A549 (cell line): ENCODE results near the gene SLCO3A1. TPM values are rescaled to one million over a fixed set of nuclear protein-coding genes. Genes with fewer than 3 reads are reported as not detected.
A peak's percentile ranks its signal among the peaks of the same experiment; 100 is the strongest.

Experiments used
- ATAC-seq, 2 experiments: fragments of 200-7000 bp in 1 of 2; fragments of >200 bp in 1 of 2; cut with Nextera tagmentation in 1 of 2; cut with Tn5 transposase in 1 of 2; 3 replicates each; pipeline versions ENCODE4 v1.8.0 to v1.9.1; 2018 to 2020; ENCODE audit warnings: mild to moderate bottlenecking in 1 of 2, moderate library complexity in 1 of 2
- CTCF ChIA-PET: fragments of 300-600 bp; sonication (Branson Sonifier 250); formaldehyde crosslinking; extraction: SDS; loops from one replicate; lab custom pipeline; 2021; ENCODE audit warnings: antibody characterized with exemption, inconsistent platforms; lab: Yijun Ruan, JAX
- POLR2A ChIA-PET: fragments of 350-600 bp; formaldehyde crosslinking; extraction: SDS; loops from one replicate; lab custom pipeline; 2021; ENCODE audit warnings: antibody characterized with exemption, inconsistent platforms; lab: Yijun Ruan, JAX
- DNase-seq, 2 experiments: peaks; one replicate each; pipeline versions ENCODE4 v3.0.0 to v3.0.0-alpha.2; 2011 to 2016; ENCODE audit warnings: low read depth in 1 of 2, low spot score in 1 of 2
- FAIRE-seq: peaks from 2 replicates; lab custom pipeline; 2011; peaks lifted over from hg19 to GRCh38; lab: Jason Lieb, UNC
- H3K27ac ChIP-seq, 2 experiments: fragments of >200 bp; sonication (Bioruptor Twin); formaldehyde crosslinking; 3 replicates each; pipeline ENCODE4 v1.5.1; 2016 to 2017
- H3K4me1 ChIP-seq: fragments of >200 bp; sonication (Bioruptor Twin); formaldehyde crosslinking; 3 replicates; pipeline ENCODE4 v1.6.1; 2016
- H3K4me2 ChIP-seq: fragments of >200 bp; sonication (Bioruptor Twin); formaldehyde crosslinking; 3 replicates; pipeline ENCODE4 v1.6.1; 2016
- H3K4me3 ChIP-seq: fragments of >200 bp; sonication (Bioruptor Twin); formaldehyde crosslinking; 3 replicates; pipeline ENCODE4 v1.5.1; 2016
- H3K9me3 ChIP-seq: fragments of >200 bp; sonication (Bioruptor Twin); formaldehyde crosslinking; 3 replicates; pipeline ENCODE4 v1.6.1; 2016
- CEBPB ChIP-seq, 2 experiments: fragments of >200 bp in 1 of 2; sonication (Bioruptor Twin) in 1 of 2; formaldehyde crosslinking in 1 of 2; IDR thresholded peaks; 2 replicates each; pipeline ENCODE4 v1.6.1; 2012 to 2016
- CHD4 ChIP-seq: fragments of 200-600 bp; sonication (generic); IDR thresholded peaks from 2 replicates; pipeline ENCODE4 v1.6.1; 2016; ENCODE audit warnings: antibody characterized with exemption, mild to moderate bottlenecking, borderline replicate concordance
- EHF ChIP-seq: fragments of 250-450 bp; sonication (Bioruptor Pico); IDR thresholded peaks from 2 replicates; pipeline ENCODE4 v1.5.0; 2020; ENCODE audit warnings: mild to moderate bottlenecking
- EHMT2 ChIP-seq: fragments of 200-600 bp; sonication (generic); IDR thresholded peaks from 2 replicates; pipeline ENCODE4 v1.6.1; 2016; ENCODE audit warnings: antibody characterized with exemption, low read depth, mild to moderate bottlenecking, moderate library complexity
- FOSB ChIP-seq: fragments of 250-450 bp; sonication (Bioruptor Pico); IDR thresholded peaks from 2 replicates; pipeline ENCODE4 v1.5.0; 2020; ENCODE audit warnings: mild to moderate bottlenecking, moderate library complexity
- FOXS1 ChIP-seq: fragments of 250-450 bp; sonication (Bioruptor Pico); IDR thresholded peaks from 2 replicates; pipeline ENCODE4 v1.5.0; 2020; ENCODE audit warnings: mild to moderate bottlenecking, moderate library complexity
- HDAC2 ChIP-seq: fragments of 200-600 bp; sonication (generic); IDR thresholded peaks from 2 replicates; pipeline ENCODE4 v1.6.1; 2016
- HOXA7 ChIP-seq: fragments of 250-450 bp; sonication (Bioruptor Pico); IDR thresholded peaks from 2 replicates; pipeline ENCODE4 v1.5.0; 2020; ENCODE audit warnings: mild to moderate bottlenecking, moderate library complexity
- HOXB5 ChIP-seq: fragments of 250-450 bp; sonication (Bioruptor Pico); IDR thresholded peaks from 2 replicates; pipeline ENCODE4 v1.5.0; 2020; ENCODE audit warnings: mild to moderate bottlenecking, moderate library complexity
- JUN ChIP-seq, 2 experiments: fragments of >200 bp; sonication (Bioruptor Twin); formaldehyde crosslinking; IDR thresholded peaks; 2 replicates in 1 of 2; 3 replicates in 1 of 2; pipeline ENCODE4 v1.6.1; 2016 to 2017
- KDM5A ChIP-seq: fragments of 200-600 bp; sonication (generic); IDR thresholded peaks from 2 replicates; pipeline ENCODE4 v1.6.1; 2016; ENCODE audit warnings: antibody characterized with exemption, mild to moderate bottlenecking
- MAZ ChIP-seq: fragments of 150-350 bp; IDR thresholded peaks from 2 replicates; pipeline ENCODE4 v1.6.1; 2014; ENCODE audit warnings: antibody characterized with exemption, low read depth, low read length, borderline replicate concordance
- NFE2L2 ChIP-seq: fragments of 150-350 bp; conservative IDR thresholded peaks from 2 replicates; pipeline ENCODE4 v1.6.1; 2014; ENCODE audit warnings: low read length
- RCOR1 ChIP-seq: fragments of 150-350 bp; IDR thresholded peaks from 2 replicates; pipeline ENCODE4 v1.6.1; 2014; ENCODE audit warnings: antibody characterized with exemption, low read length, low read depth
- SREBF2 ChIP-seq: fragments of 450-650 bp; IDR thresholded peaks from 2 replicates; pipeline ENCODE4 v1.6.1; 2014; ENCODE audit warnings: mild to moderate bottlenecking, moderate library complexity
- ZFP36 ChIP-seq: fragments of 450-650 bp; IDR thresholded peaks from 2 replicates; pipeline ENCODE4 v1.6.1; 2014; ENCODE audit warnings: borderline replicate concordance; ENCODE audit not compliant: partially characterized antibody
- ZNF302 ChIP-seq: fragments of 250-450 bp; sonication (Bioruptor Pico); IDR thresholded peaks from 2 replicates; pipeline ENCODE4 v1.9.0; 2021; ENCODE audit warnings: inconsistent platforms, mild to moderate bottlenecking, moderate library complexity
- WGBS: methylation state at CpG from one replicate; pipeline ENCODE4 v1.1.6; 2017; ENCODE audit errors: missing lambda C conversion rate; 5-methylcytosine and 5-hydroxymethylcytosine counted together
- polyA plus RNA-seq, 4 experiments: library from polyadenylated mRNA; depleted of rRNA in 3 of 4; stranded (reverse); fragments of >200 nt; fragmentation: RNase III in 1 of 4; extraction: RNeasy Plus Mini Kit Qiagen cat#74134 plus additional on column Dnase treatment in 1 of 4; gene quantifications; 2 replicates in 3 of 4; 3 replicates in 1 of 4; pipeline ENCODE4 v1.2.3, GENCODE V29; 2011 to 2017
- TF ChIP-seq, protein P1 (sequence below): fragments of 200-600 bp; sonication (generic); IDR thresholded peaks from 2 replicates; pipeline ENCODE4 v1.6.1; 2016; ENCODE audit warnings: antibody characterized with exemption, mild to moderate bottlenecking, moderate library complexity
- TF ChIP-seq, protein P2 (sequence below): fragments of 150-350 bp; IDR thresholded peaks from 2 replicates; pipeline ENCODE4 v1.6.1; 2014; ENCODE audit warnings: low read depth, mild to moderate bottlenecking, low read length
- TF ChIP-seq, protein P3 (sequence below): fragments of 450-650 bp; IDR thresholded peaks from 2 replicates; pipeline ENCODE4 v1.6.1; 2014; ENCODE audit warnings: antibody characterized with exemption
- TF ChIP-seq, protein P4 (sequence below): IDR thresholded peaks from 2 replicates; pipeline ENCODE4 v1.6.1; 2012
- TF ChIP-seq, protein P5 (sequence below): fragments of 250-450 bp; sonication (Bioruptor Pico); IDR thresholded peaks from 2 replicates; pipeline ENCODE4 v1.5.0; 2020; ENCODE audit warnings: low read depth, mild to moderate bottlenecking, moderate library complexity
- TF ChIP-seq, protein P6 (sequence below): IDR thresholded peaks from 2 replicates; pipeline ENCODE4 v1.6.1; 2012; ENCODE audit warnings: low read depth, borderline replicate concordance
- TF ChIP-seq, protein P7 (sequence below): IDR thresholded peaks from 2 replicates; pipeline ENCODE4 v1.6.1; 2012
- TF ChIP-seq, protein P8 (sequence below): fragments of >200 bp; sonication (Bioruptor Twin); formaldehyde crosslinking; IDR thresholded peaks from 3 replicates; pipeline ENCODE4 v1.5.1; 2016

SLCO3A1 gene
- polyA plus RNA-seq, 2 of the 4 experiments (the other 2 are of a cell fraction) = 16.8 to 17.0 TPM

DNA sequence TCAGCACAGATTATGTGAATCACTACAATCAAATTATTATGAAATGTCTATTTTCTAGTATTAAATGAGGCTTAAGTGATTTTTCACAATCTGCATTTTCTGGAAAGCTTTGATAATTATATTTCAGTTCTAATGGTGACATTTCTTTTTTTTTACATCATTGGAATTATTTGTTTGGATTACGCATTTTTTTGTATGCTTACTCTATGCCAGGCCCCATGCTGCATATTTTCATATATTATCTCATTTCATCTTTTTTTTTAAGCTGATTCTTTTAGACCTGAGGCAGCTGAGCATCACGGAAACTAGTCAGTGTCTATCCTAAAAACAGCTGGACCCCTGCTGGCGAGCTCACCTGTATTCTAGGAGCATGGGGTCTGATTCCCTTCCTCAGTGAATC lies 31.1 kb downstream of the SLCO3A1 start:
- Histone ChIP-seq H3K9me3 (no peaks in the 10 kb centered on the region), H3K4me2 (no peak overlapping the region), H3K4me1 (no peaks in the 10 kb centered on the region), H3K27ac (no peak overlapping the region), H3K4me3 (no peak overlapping the region)
- WGBS = 79% methylated on average over 3 of the region's 3 CpGs
- ATAC-seq = no peak
- no peak for FAIRE-seq
- TF ChIP-seq, protein P1, sequence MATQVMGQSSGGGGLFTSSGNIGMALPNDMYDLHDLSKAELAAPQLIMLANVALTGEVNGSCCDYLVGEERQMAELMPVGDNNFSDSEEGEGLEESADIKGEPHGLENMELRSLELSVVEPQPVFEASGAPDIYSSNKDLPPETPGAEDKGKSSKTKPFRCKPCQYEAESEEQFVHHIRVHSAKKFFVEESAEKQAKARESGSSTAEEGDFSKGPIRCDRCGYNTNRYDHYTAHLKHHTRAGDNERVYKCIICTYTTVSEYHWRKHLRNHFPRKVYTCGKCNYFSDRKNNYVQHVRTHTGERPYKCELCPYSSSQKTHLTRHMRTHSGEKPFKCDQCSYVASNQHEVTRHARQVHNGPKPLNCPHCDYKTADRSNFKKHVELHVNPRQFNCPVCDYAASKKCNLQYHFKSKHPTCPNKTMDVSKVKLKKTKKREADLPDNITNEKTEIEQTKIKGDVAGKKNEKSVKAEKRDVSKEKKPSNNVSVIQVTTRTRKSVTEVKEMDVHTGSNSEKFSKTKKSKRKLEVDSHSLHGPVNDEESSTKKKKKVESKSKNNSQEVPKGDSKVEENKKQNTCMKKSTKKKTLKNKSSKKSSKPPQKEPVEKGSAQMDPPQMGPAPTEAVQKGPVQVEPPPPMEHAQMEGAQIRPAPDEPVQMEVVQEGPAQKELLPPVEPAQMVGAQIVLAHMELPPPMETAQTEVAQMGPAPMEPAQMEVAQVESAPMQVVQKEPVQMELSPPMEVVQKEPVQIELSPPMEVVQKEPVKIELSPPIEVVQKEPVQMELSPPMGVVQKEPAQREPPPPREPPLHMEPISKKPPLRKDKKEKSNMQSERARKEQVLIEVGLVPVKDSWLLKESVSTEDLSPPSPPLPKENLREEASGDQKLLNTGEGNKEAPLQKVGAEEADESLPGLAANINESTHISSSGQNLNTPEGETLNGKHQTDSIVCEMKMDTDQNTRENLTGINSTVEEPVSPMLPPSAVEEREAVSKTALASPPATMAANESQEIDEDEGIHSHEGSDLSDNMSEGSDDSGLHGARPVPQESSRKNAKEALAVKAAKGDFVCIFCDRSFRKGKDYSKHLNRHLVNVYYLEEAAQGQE = no peak
- TF ChIP-seq EHF (CRISPR knock-in tag) (no peak), HOXA7 (CRISPR knock-in tag) (no peak), FOSB (CRISPR knock-in tag) (no peak), HOXB5 (CRISPR knock-in tag) (no peak), SREBF2 (no peak), RCOR1 (no peak), NFE2L2 (no peak), FOXS1 (CRISPR knock-in tag) (no peak), CEBPB (IDR thresholded peaks at IDR 0.05) (no peak), JUN (IDR thresholded peaks at IDR 0.05) (no peak), HDAC2 (no peak), EHMT2 (no peak), ZNF302 (CRISPR knock-in tag) (no peak), MAZ (no peak)
- TF ChIP-seq, protein P2, sequence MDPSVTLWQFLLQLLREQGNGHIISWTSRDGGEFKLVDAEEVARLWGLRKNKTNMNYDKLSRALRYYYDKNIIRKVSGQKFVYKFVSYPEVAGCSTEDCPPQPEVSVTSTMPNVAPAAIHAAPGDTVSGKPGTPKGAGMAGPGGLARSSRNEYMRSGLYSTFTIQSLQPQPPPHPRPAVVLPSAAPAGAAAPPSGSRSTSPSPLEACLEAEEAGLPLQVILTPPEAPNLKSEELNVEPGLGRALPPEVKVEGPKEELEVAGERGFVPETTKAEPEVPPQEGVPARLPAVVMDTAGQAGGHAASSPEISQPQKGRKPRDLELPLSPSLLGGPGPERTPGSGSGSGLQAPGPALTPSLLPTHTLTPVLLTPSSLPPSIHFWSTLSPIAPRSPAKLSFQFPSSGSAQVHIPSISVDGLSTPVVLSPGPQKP = no peak
- TF ChIP-seq, protein P3, sequence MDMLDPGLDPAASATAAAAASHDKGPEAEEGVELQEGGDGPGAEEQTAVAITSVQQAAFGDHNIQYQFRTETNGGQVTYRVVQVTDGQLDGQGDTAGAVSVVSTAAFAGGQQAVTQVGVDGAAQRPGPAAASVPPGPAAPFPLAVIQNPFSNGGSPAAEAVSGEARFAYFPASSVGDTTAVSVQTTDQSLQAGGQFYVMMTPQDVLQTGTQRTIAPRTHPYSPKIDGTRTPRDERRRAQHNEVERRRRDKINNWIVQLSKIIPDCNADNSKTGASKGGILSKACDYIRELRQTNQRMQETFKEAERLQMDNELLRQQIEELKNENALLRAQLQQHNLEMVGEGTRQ = no peak
- TF ChIP-seq, protein P4, sequence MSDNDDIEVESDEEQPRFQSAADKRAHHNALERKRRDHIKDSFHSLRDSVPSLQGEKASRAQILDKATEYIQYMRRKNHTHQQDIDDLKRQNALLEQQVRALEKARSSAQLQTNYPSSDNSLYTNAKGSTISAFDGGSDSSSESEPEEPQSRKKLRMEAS = no peak
- TF ChIP-seq, protein P5, sequence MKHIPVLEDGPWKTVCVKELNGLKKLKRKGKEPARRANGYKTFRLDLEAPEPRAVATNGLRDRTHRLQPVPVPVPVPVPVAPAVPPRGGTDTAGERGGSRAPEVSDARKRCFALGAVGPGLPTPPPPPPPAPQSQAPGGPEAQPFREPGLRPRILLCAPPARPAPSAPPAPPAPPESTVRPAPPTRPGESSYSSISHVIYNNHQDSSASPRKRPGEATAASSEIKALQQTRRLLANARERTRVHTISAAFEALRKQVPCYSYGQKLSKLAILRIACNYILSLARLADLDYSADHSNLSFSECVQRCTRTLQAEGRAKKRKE (CRISPR knock-in tag) = no peak
- TF ChIP-seq, protein P6, sequence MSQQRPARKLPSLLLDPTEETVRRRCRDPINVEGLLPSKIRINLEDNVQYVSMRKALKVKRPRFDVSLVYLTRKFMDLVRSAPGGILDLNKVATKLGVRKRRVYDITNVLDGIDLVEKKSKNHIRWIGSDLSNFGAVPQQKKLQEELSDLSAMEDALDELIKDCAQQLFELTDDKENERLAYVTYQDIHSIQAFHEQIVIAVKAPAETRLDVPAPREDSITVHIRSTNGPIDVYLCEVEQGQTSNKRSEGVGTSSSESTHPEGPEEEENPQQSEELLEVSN = no peak
- POLR2A ChIA-PET = no interaction called here
- DNase-seq = no peak
- CTCF ChIA-PET = interaction anchor here (0.6 to 4.2 kb wide), 7 partner anchors 10 to 269 kb away, joined by 3 to 16 read pairs (median 4); partner anchors contain the start of gene SLCO3A1

DNA sequence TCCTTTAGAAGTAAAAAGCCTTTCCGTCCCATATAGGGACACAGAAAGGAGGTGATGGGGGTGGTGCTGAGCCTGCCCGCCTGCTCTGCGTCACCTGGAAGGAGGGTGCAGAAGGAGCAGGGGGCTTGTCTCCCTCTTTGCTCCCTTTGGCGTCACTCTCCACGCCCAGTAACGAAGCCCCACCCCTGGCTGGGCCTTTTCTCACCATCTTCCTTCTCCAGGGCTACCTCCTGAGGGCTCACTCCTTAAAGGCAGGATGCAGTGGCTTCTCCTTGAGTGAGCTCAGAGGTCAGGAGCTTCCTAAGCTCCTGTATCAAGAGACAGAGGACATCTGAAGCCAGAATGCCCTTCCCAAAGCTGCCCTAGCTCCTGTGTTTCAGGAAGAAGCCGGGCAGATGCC lies 31.5 kb downstream of the SLCO3A1 start:
- no peak for FAIRE-seq
- no peaks in the 10 kb centered on the region for H3K9me3 ChIP-seq
- ATAC-seq = peak in 1 of 2 experiments; percentile 37; a peak in 2 of 6 replicates
- H3K4me1 ChIP-seq = peaks cover under 1% of the 10 kb centered on the region; the same call in 1 of the 3 replicates
- 90% methylated on average over 7 of the region's 7 CpGs for WGBS
- POLR2A ChIA-PET = no interaction called here
- no peak overlapping the region for H3K27ac ChIP-seq
- DNase-seq = no peak
- TF ChIP-seq ZFP36 (no peak), KDM5A (no peak), CHD4 (no peak)
- TF ChIP-seq, protein P7, sequence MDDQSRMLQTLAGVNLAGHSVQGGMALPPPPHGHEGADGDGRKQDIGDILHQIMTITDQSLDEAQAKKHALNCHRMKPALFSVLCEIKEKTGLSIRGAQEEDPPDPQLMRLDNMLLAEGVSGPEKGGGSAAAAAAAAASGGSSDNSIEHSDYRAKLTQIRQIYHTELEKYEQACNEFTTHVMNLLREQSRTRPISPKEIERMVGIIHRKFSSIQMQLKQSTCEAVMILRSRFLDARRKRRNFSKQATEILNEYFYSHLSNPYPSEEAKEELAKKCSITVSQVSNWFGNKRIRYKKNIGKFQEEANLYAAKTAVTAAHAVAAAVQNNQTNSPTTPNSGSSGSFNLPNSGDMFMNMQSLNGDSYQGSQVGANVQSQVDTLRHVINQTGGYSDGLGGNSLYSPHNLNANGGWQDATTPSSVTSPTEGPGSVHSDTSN = no peak
- TF ChIP-seq, protein P8, sequence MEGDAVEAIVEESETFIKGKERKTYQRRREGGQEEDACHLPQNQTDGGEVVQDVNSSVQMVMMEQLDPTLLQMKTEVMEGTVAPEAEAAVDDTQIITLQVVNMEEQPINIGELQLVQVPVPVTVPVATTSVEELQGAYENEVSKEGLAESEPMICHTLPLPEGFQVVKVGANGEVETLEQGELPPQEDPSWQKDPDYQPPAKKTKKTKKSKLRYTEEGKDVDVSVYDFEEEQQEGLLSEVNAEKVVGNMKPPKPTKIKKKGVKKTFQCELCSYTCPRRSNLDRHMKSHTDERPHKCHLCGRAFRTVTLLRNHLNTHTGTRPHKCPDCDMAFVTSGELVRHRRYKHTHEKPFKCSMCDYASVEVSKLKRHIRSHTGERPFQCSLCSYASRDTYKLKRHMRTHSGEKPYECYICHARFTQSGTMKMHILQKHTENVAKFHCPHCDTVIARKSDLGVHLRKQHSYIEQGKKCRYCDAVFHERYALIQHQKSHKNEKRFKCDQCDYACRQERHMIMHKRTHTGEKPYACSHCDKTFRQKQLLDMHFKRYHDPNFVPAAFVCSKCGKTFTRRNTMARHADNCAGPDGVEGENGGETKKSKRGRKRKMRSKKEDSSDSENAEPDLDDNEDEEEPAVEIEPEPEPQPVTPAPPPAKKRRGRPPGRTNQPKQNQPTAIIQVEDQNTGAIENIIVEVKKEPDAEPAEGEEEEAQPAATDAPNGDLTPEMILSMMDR = no peak
- no peak overlapping the region for H3K4me3 ChIP-seq
- H3K4me2 ChIP-seq = no peak overlapping the region
- CTCF ChIA-PET = interaction anchor here (0.7 to 4.2 kb wide), 5 partner anchors 10 to 97 kb away, joined by 3 to 16 read pairs (median 4); partner anchors contain the start of gene SLCO3A1
